GM12872 (cell line): ENCODE data around the gene GALNT5.

Experiments
- TF ChIP-seq, protein P1 (sequence below): IDR thresholded peaks from 3 replicates; pipeline ENCODE4 v1.5.1; 2011; ENCODE audit warnings: low read depth, mild to moderate bottlenecking, low read length, moderate library complexity; ENCODE audit not compliant: insufficient read depth

The GALNT5 gene

DNA sequence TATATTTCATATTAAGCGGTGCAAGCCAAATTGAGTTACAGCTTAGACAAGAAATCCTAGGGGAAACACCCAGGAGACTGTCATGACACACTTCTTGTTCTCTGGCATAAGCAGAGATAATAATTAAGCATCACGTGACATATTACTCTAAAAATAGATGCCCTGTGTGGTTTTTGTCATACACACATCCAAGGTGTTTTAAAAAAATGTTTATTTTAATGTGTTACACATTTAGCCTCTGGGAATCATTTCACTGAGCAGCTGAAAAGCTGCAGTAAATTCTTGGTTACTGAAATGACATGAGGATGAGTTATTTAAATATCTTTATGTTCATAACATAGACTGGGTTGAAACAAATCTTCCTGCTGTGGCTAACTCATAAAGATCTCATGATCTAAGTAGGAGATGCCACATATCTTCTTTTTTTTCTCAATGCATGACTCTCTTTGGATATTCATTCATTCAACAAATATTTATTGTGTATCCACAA, 106.2 kb downstream of the GALNT5 start:
- TF ChIP-seq, protein P1, sequence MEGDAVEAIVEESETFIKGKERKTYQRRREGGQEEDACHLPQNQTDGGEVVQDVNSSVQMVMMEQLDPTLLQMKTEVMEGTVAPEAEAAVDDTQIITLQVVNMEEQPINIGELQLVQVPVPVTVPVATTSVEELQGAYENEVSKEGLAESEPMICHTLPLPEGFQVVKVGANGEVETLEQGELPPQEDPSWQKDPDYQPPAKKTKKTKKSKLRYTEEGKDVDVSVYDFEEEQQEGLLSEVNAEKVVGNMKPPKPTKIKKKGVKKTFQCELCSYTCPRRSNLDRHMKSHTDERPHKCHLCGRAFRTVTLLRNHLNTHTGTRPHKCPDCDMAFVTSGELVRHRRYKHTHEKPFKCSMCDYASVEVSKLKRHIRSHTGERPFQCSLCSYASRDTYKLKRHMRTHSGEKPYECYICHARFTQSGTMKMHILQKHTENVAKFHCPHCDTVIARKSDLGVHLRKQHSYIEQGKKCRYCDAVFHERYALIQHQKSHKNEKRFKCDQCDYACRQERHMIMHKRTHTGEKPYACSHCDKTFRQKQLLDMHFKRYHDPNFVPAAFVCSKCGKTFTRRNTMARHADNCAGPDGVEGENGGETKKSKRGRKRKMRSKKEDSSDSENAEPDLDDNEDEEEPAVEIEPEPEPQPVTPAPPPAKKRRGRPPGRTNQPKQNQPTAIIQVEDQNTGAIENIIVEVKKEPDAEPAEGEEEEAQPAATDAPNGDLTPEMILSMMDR, result no peak
